ENCODE data around the gene KRT14.
"Not testable (repeated sequence)": the region's sequence is repeated elsewhere in the genome, so short reads cannot be mapped to it uniquely, and the experiment has no call there.

GRCh38 chr17:41628621-41629255 is 42.0 kb upstream of the KRT14 start:
- not testable (repeated sequence) for TF ChIP-seq CTCF, POLR2AphosphoS5 (IDR thresholded peaks at IDR 0.05)
